SU-DHL-6 (cell line): ENCODE results near the gene GRK6.

Experiments
- H2AFZ ChIP-seq: fragments of 200-600 bp; sonication (generic); 2 replicates; pipeline ENCODE4 v1.6.1; 2014; ENCODE audit warnings: low read depth, mild to moderate bottlenecking, moderate library complexity, mixed read lengths, antibody characterized with exemption, low read length; ENCODE audit not compliant: severe bottlenecking
- H3F3A ChIP-seq: fragments of 200-600 bp; shearing (Covaris generic); 2 replicates; pipeline ENCODE4 v1.6.0; 2016; ENCODE audit warnings: antibody characterized with exemption, mild to moderate bottlenecking; ENCODE audit not compliant: insufficient read depth
- H3K27ac ChIP-seq: fragments of 200-600 bp; sonication (generic); 2 replicates; pipeline ENCODE4 v1.5.1; 2016; ENCODE audit warnings: low read depth, mild to moderate bottlenecking, low read length, moderate library complexity, mixed read lengths
- H3K27me3 ChIP-seq: fragments of 200-600 bp; sonication (generic), shearing (Covaris generic); 2 replicates; pipeline ENCODE4 v1.6.0; 2014; ENCODE audit warnings: mild to moderate bottlenecking, low read length
- H3K36me3 ChIP-seq: fragments of 200-600 bp; sonication (generic); 2 replicates; pipeline ENCODE4 v1.6.1; 2014; ENCODE audit warnings: mild to moderate bottlenecking, low read length, mixed read lengths
- H3K4me2 ChIP-seq: fragments of 300-600, 200-600 bp; shearing (Covaris generic), sonication (generic); 2 replicates; pipeline ENCODE4 v1.6.0; 2014; ENCODE audit warnings: low read length, low read depth, mild to moderate bottlenecking; ENCODE audit not compliant: poor library complexity, severe bottlenecking
- H3K4me3 ChIP-seq: fragments of 200-600 bp; sonication (generic); 2 replicates; pipeline ENCODE4 v1.5.1; 2014; ENCODE audit warnings: antibody characterized with exemption, low read length, mild to moderate bottlenecking, mixed read lengths; ENCODE audit not compliant: insufficient read depth, poor library complexity, severe bottlenecking
- H3K79me2 ChIP-seq: fragments of 200-600 bp; sonication (generic); 2 replicates; pipeline ENCODE4 v1.6.1; 2014; ENCODE audit warnings: mild to moderate bottlenecking, low read length, moderate library complexity; ENCODE audit not compliant: insufficient read depth
- H3K9ac ChIP-seq: fragments of 200-600 bp; sonication (generic); 2 replicates; pipeline ENCODE4 v1.7.0; 2014; ENCODE audit warnings: mild to moderate bottlenecking, low read length
- H3K9me2 ChIP-seq: fragments of 200-600 bp; sonication (generic); replicated peaks from 2 replicates; pipeline ENCODE4 v1.6.1; 2014; ENCODE audit warnings: low read length; ENCODE audit not compliant: insufficient read depth
- H3K9me3 ChIP-seq: fragments of 200-600 bp; sonication (generic); 2 replicates; pipeline ENCODE4 v1.6.1; 2014; ENCODE audit warnings: low read length, mixed read lengths; ENCODE audit not compliant: insufficient read depth
- H4K20me1 ChIP-seq: fragments of 200-600 bp; sonication (generic); 2 replicates; pipeline ENCODE4 v1.6.1; 2014; ENCODE audit warnings: low read depth, mild to moderate bottlenecking, antibody characterized with exemption, low read length, moderate library complexity, mixed read lengths
- CTCF ChIP-seq: fragments of 200-600 bp; sonication (generic); IDR thresholded peaks from one replicate; pipeline ENCODE4 v1.5.1; 2017; ENCODE audit warnings: antibody characterized with exemption, mild to moderate bottlenecking, low read length, moderate library complexity; ENCODE audit not compliant: insufficient read depth, poor library complexity, severe bottlenecking
- EZH2phosphoT487 ChIP-seq: fragments of 200-600 bp; sonication (generic), shearing (Covaris generic); conservative IDR thresholded peaks from 2 replicates; pipeline ENCODE4 v1.6.1; 2018; ENCODE audit warnings: mild to moderate bottlenecking, antibody characterized with exemption, low read length, moderate library complexity, mixed read lengths

The GRK6 gene

DNA sequence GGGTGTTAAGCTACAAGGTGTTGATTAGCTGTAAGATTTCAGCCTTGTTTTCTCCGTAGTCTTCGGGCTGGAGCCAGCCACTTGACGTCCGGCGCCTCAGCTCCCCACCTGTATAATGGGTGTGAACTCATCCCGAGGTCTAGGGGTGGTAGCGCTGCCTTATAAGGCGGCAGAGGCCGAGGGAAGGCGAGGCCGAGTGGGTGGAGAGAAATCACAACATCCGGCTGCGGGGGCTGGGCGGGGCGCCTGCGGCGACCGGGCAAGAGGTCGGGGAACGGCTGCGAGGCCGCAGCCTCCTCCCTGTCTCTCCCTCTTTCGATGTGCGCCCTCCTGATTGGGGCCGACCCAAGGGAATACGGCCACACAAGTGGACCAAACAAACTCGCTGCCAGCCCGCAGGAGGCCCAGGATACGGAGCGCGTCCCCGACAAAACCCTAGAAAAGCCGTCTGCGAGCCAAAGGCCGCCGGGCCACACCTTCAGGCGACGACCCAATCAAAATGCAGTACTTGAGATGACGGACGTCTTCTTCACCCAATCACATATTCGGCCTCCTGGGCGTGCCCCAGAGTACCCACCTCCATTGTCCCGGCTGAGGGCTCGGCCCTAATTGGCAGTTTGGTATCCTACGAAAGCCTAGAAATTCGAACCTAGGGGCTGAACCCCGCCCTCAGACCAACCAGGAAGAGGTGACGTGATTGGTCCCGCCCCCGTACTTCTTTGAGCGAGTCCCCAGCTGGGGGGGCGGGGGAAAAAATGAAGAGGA lies 493 bp upstream of the GRK6 start:
- Histone ChIP-seq H3K27me3 (no peaks in the 10 kb centered on the region), H3K27ac (peak overlapping the region; percentile 65), H3K9me3 (no peaks in the 10 kb centered on the region), H3K36me3 (no peaks in the 10 kb centered on the region), H4K20me1 (no peaks in the 10 kb centered on the region; the same call in 1 of the 2 replicates), H3K9ac (peak overlapping the region; percentile 59), H2AFZ (peak overlapping the region; percentile 66), H3K4me3 (peak overlapping the region; percentile 66), H3K9me2 (no peaks in the 10 kb centered on the region), H3F3A (peaks cover 37% of the 10 kb centered on the region), H3K79me2 (peaks cover 22% of the 10 kb centered on the region), H3K4me2 (peak overlapping the region; percentile 64)
- TF ChIP-seq EZH2phosphoT487 (no peak), CTCF (no peak)

DNA sequence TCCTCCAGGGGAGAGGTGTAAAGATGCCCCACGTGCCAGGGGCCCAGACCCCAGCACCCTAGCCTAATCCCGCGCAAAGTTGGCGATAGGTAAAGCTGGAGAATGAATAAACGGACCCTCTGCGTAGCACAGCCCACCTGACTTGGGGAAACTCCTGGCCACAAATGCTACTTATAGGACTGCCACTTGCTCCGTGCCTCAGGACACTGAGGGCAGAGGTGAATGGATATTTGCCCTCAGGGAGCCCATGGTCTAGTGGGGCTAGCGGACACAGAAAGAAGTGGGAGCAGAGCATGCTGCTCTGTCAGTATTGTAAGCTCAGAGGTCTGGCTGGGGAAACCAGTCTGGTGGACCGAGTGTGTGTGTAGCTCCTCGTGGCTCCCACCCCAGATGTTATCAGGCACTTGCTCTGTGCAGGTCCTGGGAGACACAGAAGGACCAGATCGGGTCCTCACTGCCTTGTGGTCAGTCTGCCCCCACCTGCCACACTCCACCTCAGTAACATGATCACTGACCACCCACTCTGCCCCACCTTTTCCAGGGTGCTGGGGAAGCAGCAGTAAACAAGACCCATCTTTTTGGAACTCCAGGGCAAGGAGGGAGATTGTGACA lies 841 bp downstream of the GRK6 start:
- peaks cover 22% of the 10 kb centered on the region for H3K79me2 ChIP-seq
- no peak overlapping the region for H2AFZ ChIP-seq
- TF ChIP-seq CTCF, result no peak
- no peak for TF ChIP-seq EZH2phosphoT487
- peak overlapping the region; percentile 63 for H3K4me3 ChIP-seq
- no peaks in the 10 kb centered on the region; the same call in 1 of the 2 replicates for H4K20me1 ChIP-seq
- no peaks in the 10 kb centered on the region for H3K9me3 ChIP-seq
- H3K27ac ChIP-seq, result peak overlapping the region; percentile 95
- H3F3A ChIP-seq, result peaks cover 50% of the 10 kb centered on the region
- no peaks in the 10 kb centered on the region for H3K36me3 ChIP-seq
- peak overlapping the region; percentile 68 for H3K9ac ChIP-seq
- no peaks in the 10 kb centered on the region for H3K9me2 ChIP-seq
- peak overlapping the region; percentile 71 for H3K4me2 ChIP-seq
- H3K27me3 ChIP-seq, result no peaks in the 10 kb centered on the region

GRCh38 chr5:177427919-177428573 lies 1.6 kb downstream of the GRK6 start:
- Histone ChIP-seq H4K20me1 (no peaks in the 10 kb centered on the region; the same call in 1 of the 2 replicates), H3F3A (peaks cover 52% of the 10 kb centered on the region), H3K36me3 (no peaks in the 10 kb centered on the region), H3K9me2 (no peaks in the 10 kb centered on the region), H2AFZ (no peak overlapping the region), H3K4me2 (peak overlapping the region; percentile 71), H3K27me3 (no peaks in the 10 kb centered on the region), H3K4me3 (peak overlapping the region; percentile 63), H3K79me2 (peaks cover 22% of the 10 kb centered on the region), H3K9ac (peak overlapping the region; percentile 68), H3K9me3 (no peaks in the 10 kb centered on the region), H3K27ac (peak overlapping the region; percentile 95)
- TF ChIP-seq CTCF (no peak), EZH2phosphoT487 (no peak)
